ENCODE results near the gene PARP12. TPM values are rescaled to one million over a fixed set of nuclear protein-coding genes. Genes with fewer than 3 reads are reported as not detected.

PARP12 gene
- polyA plus RNA-seq, 1 donor (not counting 4 experiments of a cell fraction or from before 2014, with no cell fraction given) = 66.0 TPM

DNA sequence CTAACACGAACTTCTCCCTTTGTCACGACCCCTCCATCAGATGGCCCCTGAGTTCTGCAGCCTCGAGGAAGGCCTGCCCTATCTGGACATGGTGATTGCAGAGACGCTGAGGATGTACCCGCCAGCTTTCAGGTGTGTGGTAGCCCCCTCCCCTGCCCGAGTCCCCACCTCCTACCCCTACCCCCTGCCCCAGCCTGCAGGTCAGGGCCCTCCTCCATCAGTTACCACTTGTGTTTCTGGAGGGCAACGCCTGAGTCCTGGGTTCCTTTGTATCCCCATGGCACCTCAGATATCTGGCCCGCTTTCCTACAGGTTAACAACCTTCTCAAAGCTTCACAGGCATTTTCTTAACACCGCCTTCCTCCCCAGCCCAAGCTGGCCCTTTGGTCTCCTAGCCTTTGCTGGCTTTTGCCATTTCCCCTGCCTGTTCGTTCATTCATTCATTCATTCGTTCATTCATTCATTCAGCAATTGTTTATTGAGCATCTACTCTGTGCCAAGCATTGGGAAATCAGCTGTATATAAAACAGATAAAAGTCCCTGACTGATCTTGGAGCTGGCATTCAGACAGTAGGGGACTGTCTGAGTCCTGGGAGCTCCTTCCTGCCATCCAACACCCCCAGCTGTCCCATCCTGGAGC, 55.6 kb downstream of the PARP12 start:
- Histone ChIP-seq H3K4me3 (ENCODE audit: control insufficient read depth in 2 of 3, extremely low read depth in 1 of 3, insufficient read depth in 2 of 3, low read depth in 1 of 3, low read length in 3 of 3) (no peak overlapping the region), H3K27me3 (ENCODE audit: control insufficient read depth, extremely low read depth, insufficient read depth, low read length) (no peaks in the 10 kb centered on the region), H3K9me3 (ENCODE audit: control insufficient read depth, low read depth, low read length) (no peaks in the 10 kb centered on the region), H4K20me1 (ENCODE audit: control insufficient read depth, extremely low read depth, insufficient read depth, low read length) (no peaks in the 10 kb centered on the region), H3K4me1 (ENCODE audit: control insufficient read depth, extremely low read depth, insufficient read depth, low read length) (peaks cover 6% of the 10 kb centered on the region), H3K9ac (ENCODE audit: control insufficient read depth, extremely low read depth, insufficient read depth, low read length) (no peak overlapping the region), H3K9me1 (ENCODE audit: control insufficient read depth, extremely low read depth, insufficient read depth, low read length) (no peaks in the 10 kb centered on the region), H3K79me2 (ENCODE audit: control insufficient read depth, insufficient read depth, low read length) (no peaks in the 10 kb centered on the region), H3K36me3 (ENCODE audit: control insufficient read depth in 2 of 2, extremely low read depth in 1 of 2, insufficient read depth in 2 of 2, low read length in 2 of 2) (no peaks in the 10 kb centered on the region), H3K27ac (ENCODE audit: control insufficient read depth, insufficient read depth, low read length) (no peak overlapping the region), H2AFZ (ENCODE audit: control insufficient read depth, low read length) (no peak overlapping the region), H3K4me2 (ENCODE audit: control insufficient read depth, extremely low read depth, insufficient read depth, low read depth, low read length) (no peak overlapping the region)
- dilution Hi-C loops (cut with MboI; ENCODE audit: extremely low pct_ligation_motif_present, low sequenced_read_pairs) = loop anchor here (25.0 kb wide), 1 partner anchor 395 kb away; no protein-coding TSS in a partner anchor
- FAIRE-seq (no peak), DNase-seq (ENCODE audit: low read depth, low spot score) (no peak)
- no peak for TF ChIP-seq EZH2 (IDR thresholded peaks at IDR 0.05; ENCODE audit: low read length)
- TF ChIP-seq, protein P1, sequence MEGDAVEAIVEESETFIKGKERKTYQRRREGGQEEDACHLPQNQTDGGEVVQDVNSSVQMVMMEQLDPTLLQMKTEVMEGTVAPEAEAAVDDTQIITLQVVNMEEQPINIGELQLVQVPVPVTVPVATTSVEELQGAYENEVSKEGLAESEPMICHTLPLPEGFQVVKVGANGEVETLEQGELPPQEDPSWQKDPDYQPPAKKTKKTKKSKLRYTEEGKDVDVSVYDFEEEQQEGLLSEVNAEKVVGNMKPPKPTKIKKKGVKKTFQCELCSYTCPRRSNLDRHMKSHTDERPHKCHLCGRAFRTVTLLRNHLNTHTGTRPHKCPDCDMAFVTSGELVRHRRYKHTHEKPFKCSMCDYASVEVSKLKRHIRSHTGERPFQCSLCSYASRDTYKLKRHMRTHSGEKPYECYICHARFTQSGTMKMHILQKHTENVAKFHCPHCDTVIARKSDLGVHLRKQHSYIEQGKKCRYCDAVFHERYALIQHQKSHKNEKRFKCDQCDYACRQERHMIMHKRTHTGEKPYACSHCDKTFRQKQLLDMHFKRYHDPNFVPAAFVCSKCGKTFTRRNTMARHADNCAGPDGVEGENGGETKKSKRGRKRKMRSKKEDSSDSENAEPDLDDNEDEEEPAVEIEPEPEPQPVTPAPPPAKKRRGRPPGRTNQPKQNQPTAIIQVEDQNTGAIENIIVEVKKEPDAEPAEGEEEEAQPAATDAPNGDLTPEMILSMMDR (optimal IDR thresholded peaks at IDR 0.05 in 1 of 3, IDR thresholded peaks at IDR 0.05 in 1 of 3, conservative IDR thresholded peaks at IDR 0.05 in 1 of 3; ENCODE audit: extremely low read depth in 1 of 3, insufficient read depth in 2 of 3, low read length in 3 of 3) = no peak

DNA sequence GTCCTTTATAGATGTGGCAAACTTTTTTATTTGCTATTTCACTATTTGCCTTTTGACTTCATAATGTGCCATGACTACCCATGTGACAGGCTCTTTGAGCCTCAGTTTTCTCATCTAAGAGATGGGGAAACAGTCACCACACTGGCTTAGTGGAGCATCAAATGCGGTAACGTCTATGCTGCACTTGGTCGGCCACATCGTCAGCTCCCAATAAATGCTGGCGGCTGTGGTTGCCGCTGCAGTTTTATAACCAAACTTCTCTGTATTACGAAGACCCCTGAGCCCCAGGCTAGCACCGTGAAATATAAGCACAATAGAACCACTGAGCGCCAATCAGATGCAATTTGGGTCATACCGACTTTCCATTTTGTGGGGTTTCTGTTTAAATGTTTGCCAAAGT, 56.2 kb downstream of the PARP12 start:
- Histone ChIP-seq H3K27me3 (ENCODE audit: control insufficient read depth, extremely low read depth, insufficient read depth, low read length) (no peaks in the 10 kb centered on the region), H3K36me3 (ENCODE audit: control insufficient read depth in 2 of 2, extremely low read depth in 1 of 2, insufficient read depth in 2 of 2, low read length in 2 of 2) (no peaks in the 10 kb centered on the region), H3K4me2 (ENCODE audit: control insufficient read depth, extremely low read depth, insufficient read depth, low read depth, low read length) (no peak overlapping the region), H3K4me3 (ENCODE audit: control insufficient read depth in 2 of 3, extremely low read depth in 1 of 3, insufficient read depth in 2 of 3, low read depth in 1 of 3, low read length in 3 of 3) (no peak overlapping the region), H3K4me1 (ENCODE audit: control insufficient read depth, extremely low read depth, insufficient read depth, low read length) (peaks cover 6% of the 10 kb centered on the region), H3K9me1 (ENCODE audit: control insufficient read depth, extremely low read depth, insufficient read depth, low read length) (no peaks in the 10 kb centered on the region), H4K20me1 (ENCODE audit: control insufficient read depth, extremely low read depth, insufficient read depth, low read length) (no peaks in the 10 kb centered on the region), H3K79me2 (ENCODE audit: control insufficient read depth, insufficient read depth, low read length) (no peaks in the 10 kb centered on the region), H3K9ac (ENCODE audit: control insufficient read depth, extremely low read depth, insufficient read depth, low read length) (no peak overlapping the region), H2AFZ (ENCODE audit: control insufficient read depth, low read length) (no peak overlapping the region), H3K27ac (ENCODE audit: control insufficient read depth, insufficient read depth, low read length) (no peak overlapping the region), H3K9me3 (ENCODE audit: control insufficient read depth, low read depth, low read length) (no peaks in the 10 kb centered on the region)
- DNase-seq (ENCODE audit: low read depth, low spot score) (no peak), FAIRE-seq (no peak)
- dilution Hi-C loops (cut with MboI; ENCODE audit: extremely low pct_ligation_motif_present, low sequenced_read_pairs) = loop anchor here (25.0 kb wide), 1 partner anchor 394 kb away; no protein-coding TSS in a partner anchor
- TF ChIP-seq EZH2 (IDR thresholded peaks at IDR 0.05; ENCODE audit: low read length) = no peak
- TF ChIP-seq, protein P1 (optimal IDR thresholded peaks at IDR 0.05 in 1 of 3, IDR thresholded peaks at IDR 0.05 in 1 of 3, conservative IDR thresholded peaks at IDR 0.05 in 1 of 3; ENCODE audit: extremely low read depth in 1 of 3, insufficient read depth in 2 of 3, low read length in 3 of 3) = no peak

Measured in keratinocyte (primary cell).